DND-41 (cell line): ENCODE results near the gene ZNF528.

ENCODE experiments used
- EZH2 ChIP-seq: IDR thresholded peaks from 3 replicates; pipeline ENCODE4 v1.6.1; 2012; ENCODE audit warnings: borderline replicate concordance, low read depth, mild to moderate bottlenecking, moderate library complexity, low read length, inconsistent platforms; ENCODE audit not compliant: severe bottlenecking
- TF ChIP-seq, protein P1 (sequence below): IDR thresholded peaks from 2 replicates; pipeline ENCODE4 v1.5.1; 2012; ENCODE audit warnings: borderline replicate concordance, low read length, moderate library complexity, mild to moderate bottlenecking; ENCODE audit not compliant: poor library complexity, severe bottlenecking; ENCODE audit errors: extremely low read depth

GRCh38 chr19:52391135-52391534 lies 6.5 kb upstream of the ZNF528 start:
- TF ChIP-seq, protein P1, sequence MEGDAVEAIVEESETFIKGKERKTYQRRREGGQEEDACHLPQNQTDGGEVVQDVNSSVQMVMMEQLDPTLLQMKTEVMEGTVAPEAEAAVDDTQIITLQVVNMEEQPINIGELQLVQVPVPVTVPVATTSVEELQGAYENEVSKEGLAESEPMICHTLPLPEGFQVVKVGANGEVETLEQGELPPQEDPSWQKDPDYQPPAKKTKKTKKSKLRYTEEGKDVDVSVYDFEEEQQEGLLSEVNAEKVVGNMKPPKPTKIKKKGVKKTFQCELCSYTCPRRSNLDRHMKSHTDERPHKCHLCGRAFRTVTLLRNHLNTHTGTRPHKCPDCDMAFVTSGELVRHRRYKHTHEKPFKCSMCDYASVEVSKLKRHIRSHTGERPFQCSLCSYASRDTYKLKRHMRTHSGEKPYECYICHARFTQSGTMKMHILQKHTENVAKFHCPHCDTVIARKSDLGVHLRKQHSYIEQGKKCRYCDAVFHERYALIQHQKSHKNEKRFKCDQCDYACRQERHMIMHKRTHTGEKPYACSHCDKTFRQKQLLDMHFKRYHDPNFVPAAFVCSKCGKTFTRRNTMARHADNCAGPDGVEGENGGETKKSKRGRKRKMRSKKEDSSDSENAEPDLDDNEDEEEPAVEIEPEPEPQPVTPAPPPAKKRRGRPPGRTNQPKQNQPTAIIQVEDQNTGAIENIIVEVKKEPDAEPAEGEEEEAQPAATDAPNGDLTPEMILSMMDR: peak; percentile 32
- no peak for TF ChIP-seq EZH2
